ENCODE data around the gene CAMTA1.

The CAMTA1 gene

GRCh38 chr1:7505771-7506453 lies 720.7 kb downstream of the CAMTA1 start:
- Histone ChIP-seq H3K36me3 (no peaks in the 10 kb centered on the region), H3K9ac (peak overlapping the region in 1 of 11 experiments; percentile 11; a peak in 1 of 22 replicates), H3K4me1 (peaks cover 17 to 98% (median 80%) of the 10 kb centered on the region in 10 experiments), H3K4me2 (peak overlapping the region; percentile 43 to 93 (median 79)), H3K4me3 (no peak overlapping the region), H3K27ac (peak overlapping the region in 2 of 11 experiments; percentile 1 to 21; a peak in 1 of 22 replicates), H4K20me1 (peaks cover 0 to 20% (median 3%) of the 10 kb centered on the region in 11 experiments; a peak in 5 of 22 replicates), H3K9me3 (replicated peaks in 1 of 11) (no peaks in the 10 kb centered on the region), H3K27me3 (no peaks in the 10 kb centered on the region)
- no peak for TF ChIP-seq Cebpa-rat (IDR thresholded peaks at IDR 0.05)

DNA sequence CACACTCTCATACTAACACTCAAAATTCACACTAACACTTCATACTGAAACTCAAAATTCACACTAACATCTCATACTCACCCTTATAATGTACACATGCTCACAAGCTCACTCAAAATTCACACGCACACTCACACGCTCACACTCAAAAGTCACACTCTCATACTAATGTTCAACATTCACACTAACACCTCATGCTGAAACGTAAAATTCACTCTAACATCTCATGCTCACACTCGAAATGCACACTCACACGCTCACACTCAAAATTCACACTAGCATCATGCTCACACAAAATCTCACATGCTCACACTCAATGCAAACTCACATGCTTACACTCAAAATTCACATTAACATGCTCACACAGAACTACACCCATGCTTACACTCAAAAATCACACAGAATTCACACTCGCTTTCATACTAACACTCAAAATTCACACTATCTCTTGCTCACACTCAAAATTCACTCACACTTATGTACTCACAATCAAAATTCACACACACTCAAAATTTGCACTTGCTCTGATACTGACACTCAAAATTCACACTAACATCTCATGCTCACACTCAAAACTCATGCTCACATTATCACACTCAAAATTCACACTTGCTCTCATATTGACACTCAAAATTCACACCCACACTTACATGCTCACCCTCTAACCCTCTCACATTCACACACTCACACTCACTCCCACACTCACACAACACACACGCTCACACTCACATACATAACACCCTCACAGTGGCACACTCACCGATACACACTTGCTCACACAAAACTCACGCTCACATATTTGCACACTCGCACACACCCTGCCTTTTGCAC lies 721.4 kb downstream of the CAMTA1 start:
- no peak for TF ChIP-seq Cebpa-rat (IDR thresholded peaks at IDR 0.05)
- H3K9me3 ChIP-seq (replicated peaks in 1 of 11), result no peaks in the 10 kb centered on the region
- no peak overlapping the region for H3K9ac ChIP-seq
- no peak overlapping the region for H3K27ac ChIP-seq
- H3K36me3 ChIP-seq, result no peaks in the 10 kb centered on the region
- peaks cover 13 to 98% (median 79%) of the 10 kb centered on the region in 10 experiments for H3K4me1 ChIP-seq
- no peak overlapping the region for H3K4me3 ChIP-seq
- peaks cover 0 to 12% (median 0%) of the 10 kb centered on the region in 11 experiments; a peak in 3 of 22 replicates for H4K20me1 ChIP-seq
- H3K27me3 ChIP-seq, result no peaks in the 10 kb centered on the region
- peak overlapping the region; percentile 43 to 93 (median 79); a peak in 20 of 22 replicates for H3K4me2 ChIP-seq

DNA sequence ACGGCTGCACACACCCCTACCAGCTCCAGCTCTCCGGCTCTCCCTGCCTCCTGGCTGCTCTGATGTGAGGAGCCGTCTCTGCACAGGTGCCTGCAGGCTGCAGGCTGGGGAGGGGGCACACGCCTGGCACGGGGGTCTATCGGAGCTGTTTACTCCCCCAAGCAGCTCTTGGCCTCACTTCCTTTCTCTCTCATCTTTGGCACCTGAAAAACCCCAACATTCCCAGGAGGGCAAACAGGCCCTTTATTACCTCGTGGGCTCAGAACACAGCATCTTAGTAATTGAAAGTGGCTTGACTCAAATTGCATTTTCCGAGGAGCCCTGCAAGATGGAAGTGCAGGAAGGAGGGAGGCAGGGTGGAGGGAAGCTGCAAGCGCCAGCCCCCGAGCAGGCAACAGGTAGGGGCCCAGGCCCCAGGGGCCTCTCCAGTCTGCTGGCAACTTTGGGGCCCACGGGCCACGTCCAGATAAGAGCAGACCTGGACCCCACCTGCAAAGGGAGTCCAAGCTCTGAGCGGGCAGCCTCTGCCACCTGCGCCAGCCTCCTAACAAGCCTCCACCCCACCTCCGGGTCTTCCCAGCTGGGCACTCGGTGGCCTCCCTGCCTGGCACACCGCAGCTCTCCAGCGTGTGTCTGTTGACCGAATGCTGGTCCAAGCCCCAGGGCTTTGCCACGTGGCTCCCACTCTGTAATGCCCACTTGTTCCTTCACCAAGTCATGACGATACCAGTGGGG lies 722.2 kb downstream of the CAMTA1 start:
- Histone ChIP-seq H3K27ac (no peak overlapping the region), H3K9me3 (replicated peaks in 1 of 11) (no peaks in the 10 kb centered on the region), H3K9ac (no peak overlapping the region), H3K36me3 (no peaks in the 10 kb centered on the region), H3K4me3 (no peak overlapping the region), H3K4me1 (peaks cover 13 to 98% (median 76%) of the 10 kb centered on the region in 10 experiments), H3K27me3 (no peaks in the 10 kb centered on the region), H3K4me2 (peak overlapping the region in 5 of 11 experiments; percentile 17 to 72 (median 41); a peak in 7 of 22 replicates), H4K20me1 (peaks cover 0 to 7% (median 0%) of the 10 kb centered on the region in 11 experiments; a peak in 2 of 22 replicates)
- TF ChIP-seq Cebpa-rat (IDR thresholded peaks at IDR 0.05), result no peak

- H3K4me1 ChIP-seq, result peaks cover 13 to 90% (median 69%) of the 10 kb centered on the region in 10 experiments
- H3K36me3 ChIP-seq, result no peaks in the 10 kb centered on the region
- no peaks in the 10 kb centered on the region for H3K9me3 ChIP-seq (replicated peaks in 1 of 11)
- H3K4me3 ChIP-seq, result no peak overlapping the region
- no peak for TF ChIP-seq Cebpa-rat (IDR thresholded peaks at IDR 0.05)
- H3K9ac ChIP-seq, result no peak overlapping the region
- peak overlapping the region in 8 of 11 experiments; percentile 35 to 72 (median 56); a peak in 14 of 22 replicates for H3K4me2 ChIP-seq
- H4K20me1 ChIP-seq, result peaks cover 0 to 7% (median 0%) of the 10 kb centered on the region in 11 experiments; a peak in 3 of 22 replicates
- H3K27ac ChIP-seq, result no peak overlapping the region
- no peaks in the 10 kb centered on the region for H3K27me3 ChIP-seq
Measured at GRCh38 chr1:7508052-7508933, 723.0 kb downstream of the CAMTA1 start.

GRCh38 chr1:7508934-7509519 lies 723.8 kb downstream of the CAMTA1 start:
- H3K27me3 ChIP-seq, result no peaks in the 10 kb centered on the region
- TF ChIP-seq Cebpa-rat (IDR thresholded peaks at IDR 0.05), result no peak
- no peaks in the 10 kb centered on the region for H3K36me3 ChIP-seq
- H4K20me1 ChIP-seq, result peaks cover 0 to 7% (median 0%) of the 10 kb centered on the region in 11 experiments; a peak in 3 of 22 replicates
- H3K9ac ChIP-seq, result no peak overlapping the region
- peak overlapping the region in 9 of 11 experiments; percentile 17 to 72 (median 56); a peak in 15 of 22 replicates for H3K4me2 ChIP-seq
- H3K9me3 ChIP-seq (replicated peaks in 1 of 11), result no peaks in the 10 kb centered on the region
- H3K4me3 ChIP-seq, result no peak overlapping the region
- H3K4me1 ChIP-seq, result peaks cover 13 to 83% (median 61%) of the 10 kb centered on the region in 10 experiments
- H3K27ac ChIP-seq, result no peak overlapping the region

DNA sequence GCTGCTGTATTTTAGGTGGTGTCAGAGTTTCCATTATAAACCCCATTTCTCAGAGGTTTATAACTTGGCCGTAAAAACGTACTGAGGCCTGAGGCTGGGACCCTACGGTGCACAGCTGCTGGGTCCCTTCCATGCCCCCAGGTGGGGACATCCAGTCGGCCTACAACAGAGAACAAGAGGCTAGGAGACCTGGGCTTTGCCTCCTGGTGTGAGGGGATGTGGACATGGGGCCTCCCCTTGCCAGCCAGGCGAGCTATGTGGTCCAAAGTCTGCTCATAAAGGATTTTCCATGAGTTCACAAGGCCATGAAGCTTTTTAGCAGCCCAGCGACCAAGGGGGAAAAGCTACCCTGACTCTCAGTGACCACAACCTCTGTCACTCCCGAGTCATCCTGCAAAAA lies 724.3 kb downstream of the CAMTA1 start:
- Histone ChIP-seq H3K4me3 (no peak overlapping the region), H3K27ac (no peak overlapping the region), H3K36me3 (no peaks in the 10 kb centered on the region), H4K20me1 (peaks cover 0 to 7% (median 0%) of the 10 kb centered on the region in 11 experiments; a peak in 3 of 22 replicates), H3K9ac (no peak overlapping the region), H3K4me2 (peak overlapping the region in 6 of 11 experiments; percentile 47 to 72 (median 60); a peak in 12 of 22 replicates), H3K9me3 (replicated peaks in 1 of 11) (no peaks in the 10 kb centered on the region), H3K4me1 (peaks cover 13 to 77% (median 56%) of the 10 kb centered on the region in 10 experiments), H3K27me3 (no peaks in the 10 kb centered on the region)
- TF ChIP-seq Cebpa-rat (IDR thresholded peaks at IDR 0.05), result no peak

- Histone ChIP-seq H4K20me1 (peaks cover 0 to 3% (median 0%) of the 10 kb centered on the region in 11 experiments; a peak in 3 of 22 replicates), H3K27me3 (no peaks in the 10 kb centered on the region), H3K9ac (no peak overlapping the region), H3K4me3 (no peak overlapping the region), H3K4me1 (peaks cover 9 to 69% (median 47%) of the 10 kb centered on the region in 10 experiments), H3K27ac (no peak overlapping the region), H3K36me3 (no peaks in the 10 kb centered on the region), H3K4me2 (peak overlapping the region in 4 of 11 experiments; percentile 57 to 74 (median 69); a peak in 5 of 22 replicates), H3K9me3 (replicated peaks in 1 of 11) (no peaks in the 10 kb centered on the region)
- TF ChIP-seq Cebpa-rat (IDR thresholded peaks at IDR 0.05), result no peak
Measured at GRCh38 chr1:7510389-7510931, 725.2 kb downstream of the CAMTA1 start.

Data from BLaER1 treated with 17β-estradiol and CSF1 and Interleukin-3, amounts not matched to agents 10 nM and 100 nM (cell line).